GM23338 (cell line): Measurements from ENCODE around the gene PTBP3. TPM values are rescaled to one million over a fixed set of nuclear protein-coding genes. Genes with fewer than 3 reads are reported as not detected.
A peak's percentile ranks its signal among the peaks of the same experiment; 100 is the strongest.

ENCODE experiments used
- ATAC-seq: fragments of 200-7000 bp; cut with Tn5 transposase; 3 replicates; pipeline ENCODE4 v1.9.1; 2020
- DNase-seq: peaks from one replicate; pipeline ENCODE4 v3.0.0-alpha.2; 2015; ENCODE audit warnings: low spot score
- H2AFZ ChIP-seq: fragments of 200-600 bp; sonication (generic); 2 replicates; pipeline ENCODE4 v1.8.0; 2016; ENCODE audit warnings: antibody characterized with exemption, mild to moderate bottlenecking, moderate library complexity
- H3F3A ChIP-seq: fragments of 200-600 bp; sonication (generic); replicated peaks from 2 replicates; pipeline ENCODE4 v1.8.0; 2017; ENCODE audit warnings: antibody characterized with exemption, mixed run types, low read depth
- H3K27ac ChIP-seq: fragments of 200-600 bp; sonication (generic); 2 replicates; pipeline ENCODE4 v1.6.1; 2016; ENCODE audit warnings: low read depth
- H3K27me3 ChIP-seq: fragments of 200-600 bp; sonication (generic); 2 replicates; pipeline ENCODE4 v1.8.0; 2016; ENCODE audit warnings: mild to moderate bottlenecking, mixed run types, moderate library complexity; ENCODE audit not compliant: insufficient read depth
- H3K36me3 ChIP-seq: fragments of 200-600 bp; sonication (generic); 2 replicates; pipeline ENCODE4 v1.8.0; 2016; ENCODE audit warnings: mild to moderate bottlenecking; ENCODE audit not compliant: insufficient read depth
- H3K4me1 ChIP-seq: fragments of 200-600 bp; sonication (generic); 2 replicates; pipeline ENCODE4 v1.8.0; 2016; ENCODE audit warnings: mild to moderate bottlenecking, moderate library complexity; ENCODE audit not compliant: insufficient read depth
- H3K4me2 ChIP-seq: fragments of 200-600 bp; sonication (generic); 2 replicates; pipeline ENCODE4 v1.7.1; 2017; ENCODE audit warnings: mixed run types
- H3K4me3 ChIP-seq: fragments of 200-600 bp; sonication (generic); 2 replicates; pipeline ENCODE4 v1.6.1; 2016; ENCODE audit warnings: mixed run types
- H3K79me2 ChIP-seq: fragments of 200-600 bp; sonication (generic); replicated peaks from 2 replicates; pipeline ENCODE4 v1.8.0; 2017; ENCODE audit warnings: mild to moderate bottlenecking; ENCODE audit not compliant: insufficient read depth
- H3K9me2 ChIP-seq: fragments of 200-600 bp; sonication (generic); 2 replicates; pipeline ENCODE4 v1.8.0; 2017; ENCODE audit not compliant: insufficient read depth
- H4K20me1 ChIP-seq: fragments of 200-600 bp; sonication (generic); replicated peaks from 2 replicates; pipeline ENCODE4 v1.8.0; 2017; ENCODE audit warnings: mild to moderate bottlenecking; ENCODE audit not compliant: insufficient read depth
- H3K27ac Mint-ChIP-seq: 2 replicates; pipeline ENCODE4 v1.8.0; 2020; ENCODE audit warnings: inconsistent platforms, mild to moderate bottlenecking, moderate library complexity, mixed read lengths
- H3K27me3 Mint-ChIP-seq: 3 replicates; pipeline ENCODE4 v1.8.0; 2022; ENCODE audit warnings: low read depth, mild to moderate bottlenecking, moderate library complexity, mixed read lengths, inconsistent platforms; ENCODE audit not compliant: insufficient read depth, poor library complexity
- H3K36me3 Mint-ChIP-seq: 3 replicates; pipeline ENCODE4 v1.8.0; 2021; ENCODE audit warnings: low read depth, mild to moderate bottlenecking, inconsistent platforms, moderate library complexity, mixed read lengths
- H3K4me1 Mint-ChIP-seq: 3 replicates; pipeline ENCODE4 v1.8.0; 2020; ENCODE audit warnings: mild to moderate bottlenecking, inconsistent platforms, mixed read lengths
- H3K4me3 Mint-ChIP-seq: 3 replicates; pipeline ENCODE4 v1.8.0; 2021; ENCODE audit warnings: moderate library complexity, mild to moderate bottlenecking, inconsistent platforms, mixed read lengths
- H3K9me3 Mint-ChIP-seq: 3 replicates; pipeline ENCODE4 v1.8.0; 2020; ENCODE audit warnings: moderate library complexity, mild to moderate bottlenecking, inconsistent platforms, mixed read lengths
- EZH2 ChIP-seq: fragments of 200-600 bp; sonication (generic); IDR thresholded peaks from one replicate; pipeline ENCODE4 v1.8.0; 2017; ENCODE audit warnings: antibody characterized with exemption, mild to moderate bottlenecking, low read depth; ENCODE audit not compliant: unreplicated experiment
- EZH2phosphoT487 ChIP-seq: fragments of 200-600 bp; sonication (generic); IDR thresholded peaks from one replicate; pipeline ENCODE4 v1.8.1; 2018; ENCODE audit warnings: antibody characterized with exemption; ENCODE audit not compliant: unreplicated experiment
- POLR2AphosphoS5 ChIP-seq: IDR thresholded peaks from 2 replicates; pipeline ENCODE4 v1.6.1; 2016; ENCODE audit warnings: antibody characterized with exemption, low read depth
- STAT1 ChIP-seq: IDR thresholded peaks from one replicate; pipeline ENCODE4 v1.6.1; 2016; ENCODE audit warnings: antibody characterized with exemption; ENCODE audit not compliant: unreplicated experiment
- ZNF114 ChIP-seq: fragments of 250-450 bp; sonication (Bioruptor Pico); IDR thresholded peaks from 2 replicates; pipeline ENCODE4 v1.5.0; 2020; ENCODE audit warnings: mild to moderate bottlenecking, moderate library complexity
- polyA plus RNA-seq: library from polyadenylated mRNA; unstranded; fragments of >200 nt; fragmentation: Nextera tagmentation; extraction: Ambion mirVana; gene quantifications from 2 replicates; pipeline ENCODE4 v1.2.1, GENCODE V29; 2016
- total RNA-seq: library from RNA; depleted of rRNA; stranded (reverse); fragments of >200 nt; shearing (Covaris generic); gene quantifications from 2 replicates; pipeline ENCODE4 v1.2.3, GENCODE V29; 2014
- TF ChIP-seq, protein P1 (sequence below): IDR thresholded peaks from 2 replicates; pipeline ENCODE4 v1.6.1; 2016; ENCODE audit warnings: antibody characterized with exemption

PTBP3 gene
- total and polyA plus RNA-seq, 2 experiments from 2014 or later, result 20.0 to 92.9 TPM

DNA sequence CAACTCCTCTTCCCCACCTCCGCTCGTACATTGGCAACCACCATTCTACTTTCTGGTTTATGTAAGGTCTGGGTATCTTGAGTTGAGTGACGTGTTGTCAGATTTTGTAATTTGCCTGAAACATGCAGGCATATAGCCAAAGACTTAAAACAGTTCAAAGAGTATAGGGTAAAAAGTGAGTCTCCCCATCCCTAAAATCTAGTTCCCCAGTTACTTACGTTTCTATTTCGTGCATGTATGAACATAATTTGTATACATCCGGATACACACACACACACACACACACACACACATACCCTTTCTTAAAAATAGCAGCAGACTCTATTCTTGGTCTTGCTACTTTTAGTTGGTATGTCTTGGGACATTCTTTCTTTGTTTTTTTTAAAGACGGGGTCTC lies 47.4 kb upstream of the PTBP3 start:
- Histone ChIP-seq H3K4me2 (peak overlapping the region; percentile 84), H3K9me2 (no peaks in the 10 kb centered on the region), H3K27ac (no peak overlapping the region), H3K4me3 (peak overlapping the region; percentile 89), H3K27me3 (no peaks in the 10 kb centered on the region), H3K79me2 (peaks cover 23% of the 10 kb centered on the region), H3K4me1 (peaks cover 10% of the 10 kb centered on the region), H4K20me1 (peaks cover 3% of the 10 kb centered on the region; the same call in 1 of the 2 replicates), H2AFZ (no peak overlapping the region), H3F3A (peaks cover 10% of the 10 kb centered on the region), H3K36me3 (no peaks in the 10 kb centered on the region)
- ATAC-seq (no peak), DNase-seq (no peak)
- Mint-ChIP-seq H3K9me3 (no peaks in the 10 kb centered on the region), H3K27ac (no peak overlapping the region; the same call in 1 of the 2 replicates), H3K4me1 (peaks cover 22% of the 10 kb centered on the region), H3K36me3 (no peaks in the 10 kb centered on the region), H3K4me3 (peak overlapping the region; percentile 93), H3K27me3 (peaks cover 10% of the 10 kb centered on the region)
- TF ChIP-seq, protein P1, sequence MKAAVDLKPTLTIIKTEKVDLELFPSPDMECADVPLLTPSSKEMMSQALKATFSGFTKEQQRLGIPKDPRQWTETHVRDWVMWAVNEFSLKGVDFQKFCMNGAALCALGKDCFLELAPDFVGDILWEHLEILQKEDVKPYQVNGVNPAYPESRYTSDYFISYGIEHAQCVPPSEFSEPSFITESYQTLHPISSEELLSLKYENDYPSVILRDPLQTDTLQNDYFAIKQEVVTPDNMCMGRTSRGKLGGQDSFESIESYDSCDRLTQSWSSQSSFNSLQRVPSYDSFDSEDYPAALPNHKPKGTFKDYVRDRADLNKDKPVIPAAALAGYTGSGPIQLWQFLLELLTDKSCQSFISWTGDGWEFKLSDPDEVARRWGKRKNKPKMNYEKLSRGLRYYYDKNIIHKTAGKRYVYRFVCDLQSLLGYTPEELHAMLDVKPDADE, result no peak
- TF ChIP-seq EZH2 (no peak), STAT1 (no peak)

DNA sequence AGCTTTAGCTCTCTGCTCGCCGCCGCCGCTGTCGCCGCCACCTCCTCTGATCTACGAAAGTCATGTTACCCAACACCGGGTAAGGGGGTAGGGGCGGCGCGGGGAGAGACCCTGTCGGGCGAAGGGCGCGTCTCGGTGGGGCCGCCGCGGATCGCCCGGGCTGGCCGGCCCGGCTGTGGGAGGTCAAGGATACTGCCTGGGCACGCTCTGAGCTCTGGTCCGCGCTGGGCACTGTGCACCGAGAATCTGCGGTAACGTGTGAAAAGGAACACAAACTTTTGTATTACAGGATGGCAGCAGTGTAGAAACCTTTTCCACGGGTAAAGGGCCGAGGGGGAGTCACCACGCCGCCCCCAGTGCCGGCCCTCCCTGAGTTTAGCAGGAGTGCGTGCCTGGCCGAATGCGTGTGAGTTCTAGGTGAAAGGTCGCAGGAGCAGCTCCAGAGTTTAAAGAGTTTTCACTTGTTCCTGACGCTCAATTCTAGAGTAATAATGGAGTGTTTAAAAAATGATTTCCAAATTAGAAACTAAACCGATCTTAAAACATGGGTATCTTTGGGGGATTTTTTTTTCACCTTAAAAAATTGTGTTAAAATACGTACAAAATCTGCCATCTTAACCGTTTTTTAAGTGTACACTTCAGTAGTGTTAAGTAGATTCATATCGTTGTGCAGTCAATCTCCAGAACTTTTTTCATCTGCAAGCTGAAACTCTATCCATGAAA lies 46.8 kb upstream of the PTBP3 start, which contains the start of gene HSDL2:
HSDL2 (plus strand) TSS at position 7 of the 723 bp plus-strand sequence; CDS start at position 63, 56 bp downstream.
- peak; percentile 19 for DNase-seq
- Mint-ChIP-seq H3K4me3 (peak within 1 kb of the TSS; percentile 93), H3K4me1 (peaks cover 22% of the 10 kb centered on the region), H3K27ac (peak within 1 kb of the TSS; percentile 98), H3K36me3 (no peaks in the 10 kb centered on the region), H3K9me3 (no peaks in the 10 kb centered on the region), H3K27me3 (peaks cover 10% of the 10 kb centered on the region)
- Histone ChIP-seq H3K4me2 (peak within 1 kb of the TSS; percentile 84), H3K9me2 (no peaks in the 10 kb centered on the region), H3K79me2 (peaks cover 20% of the 10 kb centered on the region), H3K27me3 (no peaks in the 10 kb centered on the region), H4K20me1 (peaks cover 3% of the 10 kb centered on the region; the same call in 1 of the 2 replicates), H3K4me3 (peak within 1 kb of the TSS; percentile 89), H3F3A (peaks cover 10% of the 10 kb centered on the region), H3K4me1 (peaks cover 10% of the 10 kb centered on the region), H3K36me3 (no peaks in the 10 kb centered on the region), H2AFZ (peak within 1 kb of the TSS; percentile 97), H3K27ac (peak within 1 kb of the TSS; percentile 96)
- ATAC-seq, result peak; percentile 79
- TF ChIP-seq EZH2phosphoT487 (no peak), POLR2AphosphoS5 (0 out of 2 replicates have a peak, but pooled peaks have one; percentile 37)

DNA sequence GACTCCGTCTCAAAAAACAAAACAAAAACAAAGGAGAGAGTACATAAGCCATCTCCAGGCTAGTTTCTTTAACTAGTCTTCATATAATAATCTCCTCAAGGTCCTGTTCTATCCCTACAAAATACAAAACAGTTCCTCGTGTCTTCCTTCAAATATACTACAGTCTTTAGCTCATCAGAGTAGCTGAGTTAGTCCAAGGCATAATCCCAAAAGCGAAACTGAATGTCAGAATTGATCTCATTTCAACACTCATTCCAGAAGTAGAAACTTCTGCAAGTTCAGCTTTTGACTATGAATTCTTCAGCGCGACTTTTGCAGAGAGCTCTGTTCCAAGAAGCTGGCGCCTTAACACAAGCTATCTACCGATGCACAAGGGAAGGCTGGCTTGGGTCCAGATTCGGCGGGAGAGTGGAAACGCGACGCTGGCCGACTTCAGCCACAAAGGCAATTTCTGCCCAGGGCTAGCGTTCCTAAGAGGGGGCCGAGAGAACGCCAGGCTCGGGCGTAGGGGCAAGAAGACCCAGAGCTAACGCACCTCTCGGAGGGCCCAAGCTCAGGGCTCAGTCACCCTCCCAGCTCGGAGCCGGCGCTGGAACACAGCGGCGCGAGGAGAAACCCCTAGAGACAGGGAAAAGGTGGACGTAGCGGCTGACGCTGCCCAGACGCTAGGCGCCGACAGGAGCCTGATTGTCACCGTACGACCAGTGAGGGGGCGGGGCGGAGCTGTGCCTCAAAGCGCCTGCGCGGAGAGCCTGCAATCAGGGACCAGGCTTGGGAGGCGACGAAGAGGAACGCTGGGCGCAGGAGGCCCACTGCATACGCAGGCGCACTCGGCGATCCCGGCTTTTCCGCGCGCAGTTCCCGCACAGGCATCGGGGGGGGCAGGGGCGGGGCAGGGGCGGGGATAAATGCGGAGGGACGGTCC lies 46.0 kb upstream of the PTBP3 start:
- Histone ChIP-seq H3K36me3 (no peaks in the 10 kb centered on the region), H3K79me2 (peaks cover 20% of the 10 kb centered on the region), H3K4me3 (peak overlapping the region; percentile 89), H2AFZ (peak overlapping the region; percentile 87; the same call in 1 of the 2 replicates), H3K27ac (peak overlapping the region; percentile 96), H3K27me3 (no peaks in the 10 kb centered on the region), H3K4me2 (peak overlapping the region; percentile 84), H3K4me1 (peaks cover 10% of the 10 kb centered on the region), H4K20me1 (peaks cover 3% of the 10 kb centered on the region; the same call in 1 of the 2 replicates), H3K9me2 (no peaks in the 10 kb centered on the region), H3F3A (peaks cover 10% of the 10 kb centered on the region)
- peak overlapping the region; percentile 98 for H3K27ac Mint-ChIP-seq
- peak overlapping the region; percentile 93 for H3K4me3 Mint-ChIP-seq
- ATAC-seq (peak; percentile 92), DNase-seq (peak; percentile 99)
- H3K9me3 Mint-ChIP-seq, result no peaks in the 10 kb centered on the region
- H3K27me3 Mint-ChIP-seq, result peaks cover 10% of the 10 kb centered on the region
- H3K4me1 Mint-ChIP-seq, result peaks cover 22% of the 10 kb centered on the region
- H3K36me3 Mint-ChIP-seq, result no peaks in the 10 kb centered on the region
- TF ChIP-seq EZH2 (no peak), ZNF114 (CRISPR knock-in tag) (no peak)
- TF ChIP-seq, protein P1, result peak; percentile 16; the same call in 1 of the 2 replicates
